GM10266 (cell line): Measurements from ENCODE around the gene DEFB124.
"Not testable (repeated sequence)": the region's sequence is repeated elsewhere in the genome, so short reads cannot be mapped to it uniquely, and the experiment has no call there.

Experiments
- DNase-seq: peaks from one replicate; pipeline ENCODE4 v3.0.0; 2012; ENCODE audit errors: extremely low spot score
- TF ChIP-seq, protein P1 (sequence below): IDR thresholded peaks from 2 replicates; pipeline ENCODE4 v1.5.1; 2012; ENCODE audit warnings: mild to moderate bottlenecking, low read depth; ENCODE audit not compliant: control insufficient read depth, insufficient read depth; ENCODE audit errors: missing control alignments

Gene DEFB124

DNA sequence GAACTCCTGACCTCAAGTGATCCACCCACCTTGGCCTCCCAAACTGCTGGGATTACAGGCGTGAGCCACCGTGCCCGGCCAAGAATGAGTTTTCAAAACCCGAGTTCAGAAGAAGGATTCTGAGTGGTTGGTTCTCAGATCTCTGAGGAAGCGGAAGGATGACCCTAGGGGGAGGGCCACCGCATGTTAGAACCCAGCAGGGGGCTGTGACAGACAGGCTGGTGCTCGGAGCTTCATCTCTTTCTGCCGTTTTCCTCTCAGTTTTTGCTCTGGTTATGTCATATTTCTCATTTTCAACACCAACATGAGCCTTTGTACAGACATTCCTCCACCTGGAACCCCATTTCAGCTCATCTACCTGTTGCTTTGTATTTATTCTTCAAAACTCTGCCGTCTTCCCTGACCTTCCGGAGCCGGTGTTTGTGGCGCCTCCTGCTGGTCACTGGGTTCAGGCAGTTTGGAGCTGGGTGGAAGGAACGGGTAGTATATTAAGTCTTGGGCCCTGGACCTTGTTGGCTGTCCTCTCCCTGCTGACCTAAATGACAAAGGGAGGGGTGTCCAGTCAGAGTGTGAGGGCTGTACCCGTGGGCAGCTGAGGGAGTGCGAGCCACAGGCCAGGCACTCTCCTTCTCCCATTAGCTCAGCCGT lies 34.8 kb downstream of the DEFB124 start, which contains the start of gene DEFB123:
TSS of gene DEFB123 (plus strand) at position 621 of the 648 bp plus-strand sequence. CDS start 67 bp downstream, outside the sequence.
- no peak for DNase-seq
- TF ChIP-seq, protein P1, sequence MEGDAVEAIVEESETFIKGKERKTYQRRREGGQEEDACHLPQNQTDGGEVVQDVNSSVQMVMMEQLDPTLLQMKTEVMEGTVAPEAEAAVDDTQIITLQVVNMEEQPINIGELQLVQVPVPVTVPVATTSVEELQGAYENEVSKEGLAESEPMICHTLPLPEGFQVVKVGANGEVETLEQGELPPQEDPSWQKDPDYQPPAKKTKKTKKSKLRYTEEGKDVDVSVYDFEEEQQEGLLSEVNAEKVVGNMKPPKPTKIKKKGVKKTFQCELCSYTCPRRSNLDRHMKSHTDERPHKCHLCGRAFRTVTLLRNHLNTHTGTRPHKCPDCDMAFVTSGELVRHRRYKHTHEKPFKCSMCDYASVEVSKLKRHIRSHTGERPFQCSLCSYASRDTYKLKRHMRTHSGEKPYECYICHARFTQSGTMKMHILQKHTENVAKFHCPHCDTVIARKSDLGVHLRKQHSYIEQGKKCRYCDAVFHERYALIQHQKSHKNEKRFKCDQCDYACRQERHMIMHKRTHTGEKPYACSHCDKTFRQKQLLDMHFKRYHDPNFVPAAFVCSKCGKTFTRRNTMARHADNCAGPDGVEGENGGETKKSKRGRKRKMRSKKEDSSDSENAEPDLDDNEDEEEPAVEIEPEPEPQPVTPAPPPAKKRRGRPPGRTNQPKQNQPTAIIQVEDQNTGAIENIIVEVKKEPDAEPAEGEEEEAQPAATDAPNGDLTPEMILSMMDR, result peak; percentile 31

DNA sequence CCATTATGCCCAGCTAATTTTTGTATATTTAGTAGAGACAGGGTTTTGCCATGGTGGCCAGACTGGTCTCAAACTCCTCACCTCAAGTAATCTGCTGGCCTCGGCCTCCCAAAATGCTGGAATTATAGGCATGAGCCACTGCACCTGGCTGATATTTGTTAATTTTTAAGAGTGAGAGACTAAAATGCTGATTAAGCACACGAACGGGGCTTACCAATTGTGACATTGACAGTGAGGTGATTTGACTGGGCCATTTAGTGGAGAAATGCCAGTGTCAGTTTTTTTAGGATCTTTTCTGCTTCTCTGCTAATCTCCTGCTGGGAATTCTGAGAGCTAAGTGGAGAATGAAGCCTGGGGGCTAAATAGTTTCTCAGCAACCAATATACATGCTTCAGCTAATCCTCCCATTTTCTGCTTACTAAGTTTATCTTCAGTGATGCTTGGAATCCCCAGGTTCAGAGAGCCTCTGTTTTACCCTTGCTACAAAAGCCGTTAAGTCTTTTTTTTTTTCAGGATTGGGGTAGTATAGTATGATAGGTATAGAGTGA lies 44.3 kb downstream of the DEFB124 start:
- no peak for DNase-seq
- TF ChIP-seq, protein P1, result no peak

GRCh38 chr20:31427576-31427975 lies 47.4 kb downstream of the DEFB124 start:
- not testable (repeated sequence) for DNase-seq

DNA sequence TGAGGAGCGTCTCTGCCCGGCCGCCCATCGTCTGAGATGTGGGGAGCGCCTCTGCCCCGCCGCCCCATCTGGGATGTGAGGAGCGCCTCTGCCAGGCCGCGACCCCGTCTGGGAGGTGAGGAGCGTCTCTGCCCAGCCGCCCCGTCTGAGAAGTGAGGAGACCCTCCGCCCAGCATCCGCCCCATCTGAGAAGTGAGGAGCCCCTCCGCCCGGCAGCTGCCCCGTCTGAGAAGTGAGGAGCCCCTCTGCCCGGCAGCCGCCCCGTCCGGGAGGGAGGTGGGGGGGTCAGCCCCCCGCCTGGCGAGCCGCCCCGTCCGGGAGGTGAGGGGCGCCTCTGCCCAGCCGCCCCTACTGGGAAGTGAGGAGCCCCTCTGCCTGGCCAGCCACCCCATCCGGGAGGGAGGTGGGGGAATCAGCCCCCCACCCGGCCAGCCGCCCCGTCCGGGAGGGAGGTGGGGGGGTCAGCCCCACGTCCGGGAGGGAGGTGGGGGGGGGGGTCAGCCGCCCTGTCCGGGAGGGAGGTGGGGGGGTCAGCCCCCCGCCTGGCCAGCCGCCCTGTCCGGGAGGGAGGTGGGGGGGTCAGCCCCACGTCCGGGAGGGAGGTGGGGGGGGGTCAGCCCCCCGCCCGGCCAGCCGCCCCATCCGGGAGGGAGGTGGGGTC lies 47.9 kb downstream of the DEFB124 start:
- DNase-seq, result not testable (repeated sequence)

GRCh38 chr20:31425797-31426196 lies 49.1 kb downstream of the DEFB124 start:
- no peak for DNase-seq

GRCh38 chr20:31418307-31418706 lies 56.6 kb downstream of the DEFB124 start:
- TF ChIP-seq, protein P1, result no peak

More at GRCh38 chr20:31425797-31426196, 49.1 kb downstream of the DEFB124 start:
- TF ChIP-seq, protein P1, result no peak

DNA sequence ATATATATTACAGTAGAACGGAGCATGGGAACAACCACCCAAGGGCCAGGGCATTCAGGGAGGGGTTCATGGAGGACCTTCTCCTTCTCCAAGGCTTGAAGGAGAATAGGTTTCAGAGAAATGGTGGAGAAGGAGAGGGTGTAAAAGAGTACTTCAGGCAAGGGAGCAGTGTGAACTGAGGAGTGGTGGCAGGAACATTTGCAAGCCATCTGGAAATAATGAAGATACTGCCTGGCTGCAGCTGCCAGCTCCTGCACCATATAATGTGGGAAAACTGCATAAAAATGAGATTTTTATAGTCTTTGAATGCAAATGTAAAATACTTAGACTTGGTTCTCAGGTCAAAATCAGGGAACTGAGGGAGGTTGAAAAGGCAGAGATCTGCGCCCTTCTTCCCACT lies 59.3 kb downstream of the DEFB124 start:
- TF ChIP-seq, protein P1, result no peak

More at GRCh38 chr20:31418307-31418706, 56.6 kb downstream of the DEFB124 start:
- DNase-seq, result no peak

More for the DNA sequence above, 59.3 kb downstream of the DEFB124 start:
- no peak for DNase-seq
